Glomerular endothelial cell (primary cell): Measurements from ENCODE around the gene SEC16A. TPM values are rescaled to one million over a fixed set of nuclear protein-coding genes. Genes with fewer than 3 reads are reported as not detected.

ENCODE experiments used
- DNase-seq: peaks from one replicate; pipeline ENCODE4 v3.0.0-alpha.2; 2011; ENCODE audit warnings: low read depth, low spot score; ENCODE audit errors: extremely low read depth
- total RNA-seq: library from RNA; depleted of rRNA; stranded (reverse); fragments of >200 nt; gene quantifications from 2 replicates; pipeline ENCODE4 v1.2.3, GENCODE V29; 2015

Gene SEC16A
- total RNA-seq, 1 donor from 2014 or later: 117 TPM

- DNase-seq: no peak
Measured at GRCh38 chr9:136519263-136520052, 36.6 kb upstream of the SEC16A start.

- no peak for DNase-seq
Measured at GRCh38 chr9:136518623-136519022, 35.8 kb upstream of the SEC16A start.

DNA sequence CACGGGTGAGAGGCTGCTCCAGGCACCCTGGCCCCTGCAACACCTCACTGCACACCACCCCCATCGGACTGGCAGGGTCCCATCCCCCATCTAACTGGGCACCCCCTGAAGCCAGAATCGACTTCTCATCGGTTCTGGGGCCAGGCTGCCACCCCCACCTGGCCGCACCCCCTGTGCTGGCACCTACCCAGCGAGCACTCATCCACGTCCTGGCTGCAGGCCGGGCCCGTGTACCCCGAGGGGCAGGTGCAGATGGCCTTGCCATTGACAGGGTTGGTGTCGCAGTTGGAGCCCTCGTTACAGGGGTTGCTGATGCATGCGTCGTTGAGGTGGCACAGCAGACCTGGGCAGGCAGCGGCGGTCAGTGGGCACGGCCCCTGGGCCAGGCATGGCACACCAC is 35.1 kb upstream of the SEC16A start:
- no peak for DNase-seq

- DNase-seq: no peak
Measured at GRCh38 chr9:136517012-136517743, 34.3 kb upstream of the SEC16A start.

DNA sequence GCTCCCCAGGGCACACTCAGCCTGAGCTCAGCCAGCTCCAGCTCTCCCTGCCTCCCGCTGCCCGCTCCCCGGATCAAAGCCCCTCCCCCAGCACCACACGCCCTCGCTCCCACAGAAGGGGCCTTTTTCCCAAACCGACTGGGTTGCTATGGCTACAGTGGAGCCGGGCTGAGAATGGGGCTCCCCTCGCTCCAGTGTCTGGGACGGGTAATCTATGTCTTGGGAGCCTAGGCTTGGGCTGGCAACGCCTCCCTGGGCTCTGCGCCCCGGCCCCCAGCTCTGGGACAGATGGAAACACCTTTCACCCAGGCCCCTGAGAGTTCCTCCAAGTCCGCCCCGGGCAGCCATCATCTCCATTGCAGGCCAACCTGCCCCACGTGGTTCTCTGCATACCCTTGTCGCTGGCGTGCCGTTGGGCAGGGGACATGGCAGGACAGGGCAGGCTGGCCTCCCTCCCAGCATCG is 33.4 kb upstream of the SEC16A start:
- DNase-seq: no peak

DNA sequence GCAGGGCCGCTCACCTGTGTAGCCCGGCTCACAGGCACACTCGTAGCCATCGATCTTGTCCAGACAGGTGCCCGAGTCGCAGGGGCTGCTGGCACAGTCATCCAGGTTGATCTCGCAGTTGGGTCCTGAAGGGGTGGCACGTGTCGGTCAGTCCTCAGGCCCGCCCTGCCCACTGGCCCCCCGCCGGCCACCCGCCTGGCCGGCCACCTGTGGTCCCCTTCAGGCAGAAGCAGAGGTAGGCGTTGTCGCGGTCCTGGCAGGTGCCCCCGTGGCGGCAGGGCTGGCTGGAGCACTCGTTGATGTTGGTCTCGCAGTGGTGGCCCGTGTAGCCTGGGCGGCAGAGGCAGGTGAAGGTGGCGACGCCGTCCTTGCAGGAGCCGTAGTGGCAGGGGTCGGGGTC is 32.4 kb upstream of the SEC16A start:
- no peak for DNase-seq

GRCh38 chr9:136514022-136514714 is 31.3 kb upstream of the SEC16A start:
- no peak for DNase-seq

DNA sequence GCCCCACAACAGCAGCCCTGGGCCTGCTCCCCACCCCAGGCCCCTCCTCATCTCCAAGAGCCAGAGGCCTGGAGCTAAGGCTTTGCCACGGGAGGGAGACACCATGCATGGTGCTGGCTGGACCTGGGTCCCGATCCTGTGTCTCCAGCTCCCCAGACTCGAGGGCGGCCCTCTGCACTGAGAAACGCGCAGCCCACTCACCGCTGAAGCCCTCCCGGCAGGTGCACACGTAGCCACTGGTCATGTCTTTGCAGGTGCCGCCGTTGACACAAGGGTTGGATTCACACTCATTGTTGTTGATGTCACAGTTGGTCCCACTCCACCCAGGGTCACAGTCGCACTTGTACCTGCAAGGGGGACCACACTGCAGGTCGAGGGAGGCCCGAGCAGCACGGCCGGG is 30.4 kb upstream of the SEC16A start:
- no peak for DNase-seq

GRCh38 chr9:136512651-136513071 is 29.8 kb upstream of the SEC16A start:
- no peak for DNase-seq

- peak; percentile 89 for DNase-seq
Measured at GRCh38 chr9:136511670-136512592, 29.1 kb upstream of the SEC16A start.

- no peak for DNase-seq
Measured at GRCh38 chr9:136511144-136511669, 28.4 kb upstream of the SEC16A start.

GRCh38 chr9:136510561-136510960 is 27.7 kb upstream of the SEC16A start:
- DNase-seq: no peak

DNA sequence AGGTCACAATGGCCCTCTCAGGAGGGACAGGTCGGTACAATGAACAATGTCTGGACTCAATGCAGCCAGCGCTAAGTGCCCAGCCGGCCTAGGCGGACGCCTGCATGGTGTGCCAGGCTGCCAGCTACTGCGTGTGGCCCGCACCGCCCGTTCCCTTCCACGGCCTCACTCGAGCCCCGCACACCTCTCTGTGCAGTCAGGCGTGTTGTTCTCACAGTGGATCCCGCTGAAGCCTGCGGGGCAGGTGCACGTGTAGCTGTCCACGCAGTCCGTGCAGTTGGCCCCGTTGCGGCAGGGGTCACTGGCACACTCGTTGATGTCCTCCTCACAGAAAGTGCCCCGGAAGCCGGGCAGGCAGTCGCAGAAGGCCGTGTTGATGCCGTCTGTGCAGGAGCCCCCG is 26.7 kb upstream of the SEC16A start:
- DNase-seq: no peak

- DNase-seq: no peak
Measured at GRCh38 chr9:136508729-136509500, 26.1 kb upstream of the SEC16A start.

DNA sequence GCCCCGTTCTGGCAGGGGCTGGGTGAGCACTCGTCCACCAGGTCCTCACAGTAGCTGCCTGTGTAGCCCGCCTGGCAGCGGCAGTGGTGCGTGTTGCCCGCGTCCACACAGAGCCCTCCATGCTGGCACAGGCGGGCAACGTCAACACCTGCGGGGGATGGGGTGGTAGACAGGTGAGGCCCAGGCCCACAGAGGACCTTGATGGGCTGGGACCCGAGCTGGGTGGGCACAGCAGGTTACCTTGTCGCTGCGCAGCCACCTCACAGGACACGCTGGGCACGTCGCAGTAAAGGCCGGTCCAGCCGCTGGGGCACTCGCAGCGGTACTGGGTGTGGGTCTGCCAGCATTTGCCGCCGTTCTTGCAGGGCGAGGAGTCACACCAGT is 25.1 kb upstream of the SEC16A start:
- DNase-seq: no peak

- no peak for DNase-seq
Measured at GRCh38 chr9:136507221-136507991, 24.6 kb upstream of the SEC16A start.

DNA sequence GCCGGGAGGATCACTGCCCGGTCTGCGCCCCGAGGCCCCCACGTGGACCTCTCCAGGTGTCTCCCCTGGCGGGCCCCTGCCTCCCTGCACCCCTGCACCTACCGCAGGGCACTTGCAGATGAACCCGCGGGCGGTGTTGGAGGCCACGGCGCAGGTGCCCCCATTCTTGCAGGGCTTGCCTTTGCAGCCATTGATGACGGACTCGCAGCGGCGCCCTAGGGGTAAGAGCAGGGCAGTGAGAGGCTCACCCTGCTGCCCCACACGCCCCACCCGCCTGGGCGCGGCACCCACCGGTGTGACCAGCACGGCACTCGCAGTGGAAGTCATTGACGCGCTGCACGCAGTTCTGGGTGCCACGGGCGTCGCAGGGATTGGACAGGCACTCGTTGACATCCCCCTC is 23.6 kb upstream of the SEC16A start:
- DNase-seq: no peak
